HG02763 (cell line): ENCODE measurements around the gene GTPBP3.

Experiments
- ATAC-seq: cut with Tn5 transposase; IDR thresholded peaks from one replicate; pipeline ENCODE4 v1.9.1; 2021; ENCODE audit warnings: mild to moderate bottlenecking, moderate library complexity; ENCODE audit not compliant: unreplicated experiment

The GTPBP3 gene

GRCh38 chr19:17379221-17379631 lies 41.9 kb downstream of the GTPBP3 start:
- no peak for ATAC-seq

GRCh38 chr19:17380426-17381138 lies 43.2 kb downstream of the GTPBP3 start:
- ATAC-seq = no peak

- no peak for ATAC-seq
These were observed 48.7 kb downstream of the GTPBP3 start for GRCh38 chr19:17385878-17386611.

- no peak for ATAC-seq
These were observed 51.9 kb downstream of the GTPBP3 start for GRCh38 chr19:17389288-17389687.

GRCh38 chr19:17389957-17390664 lies 52.8 kb downstream of the GTPBP3 start:
- ATAC-seq = no peak

- ATAC-seq = peak; percentile 84
These were observed 53.5 kb downstream of the GTPBP3 start for GRCh38 chr19:17390665-17391370.

GRCh38 chr19:17391371-17392151 lies 54.2 kb downstream of the GTPBP3 start:
- ATAC-seq = no peak
